ENCODE data around the gene GNPDA1. TPM values are rescaled to one million over a fixed set of nuclear protein-coding genes. Genes with fewer than 3 reads are reported as not detected.

GNPDA1 gene
- total RNA-seq, 4 donors from 2014 or later: 22.3 to 50.0 (median 47.3) TPM

DNA sequence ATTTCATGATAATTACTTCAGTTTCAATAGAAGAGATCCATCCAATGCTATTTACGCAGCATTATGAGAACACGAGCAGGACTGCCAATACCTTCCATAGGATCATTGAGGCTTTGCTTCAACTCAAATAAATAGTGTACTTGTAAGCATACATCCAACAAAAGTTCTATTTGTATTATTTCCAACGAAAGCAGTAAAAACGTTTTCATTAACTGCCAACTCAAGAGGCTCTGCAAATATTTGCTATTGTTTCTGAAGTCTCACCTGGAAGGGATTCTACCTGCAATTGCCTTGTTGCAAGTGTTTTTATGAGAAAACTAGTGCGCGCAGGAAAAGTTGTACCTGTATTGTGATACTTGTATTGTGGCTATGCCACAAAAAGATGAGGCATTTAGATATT is 11.0 kb upstream of the GNPDA1 start:
- H3K4me1 ChIP-seq: peaks cover 7 to 9% of the 10 kb centered on the region in 2 donors
- H3K27me3 ChIP-seq: no peaks in the 10 kb centered on the region
- intact Hi-C loops (cut with DNase I; ENCODE audit: low total_unique reads) (no loop called here), in situ Hi-C loops (cut with MboI; ENCODE audit: low sequenced_read_pairs in 4 of 4) (loop anchor here in 1 of 4 donors (25.0 kb wide), 1 partner anchor 863 kb away; no protein-coding TSS in a partner anchor)
- TF ChIP-seq POLR2A (IDR thresholded peaks at IDR 0.05): no peak
- TF ChIP-seq, protein P1, sequence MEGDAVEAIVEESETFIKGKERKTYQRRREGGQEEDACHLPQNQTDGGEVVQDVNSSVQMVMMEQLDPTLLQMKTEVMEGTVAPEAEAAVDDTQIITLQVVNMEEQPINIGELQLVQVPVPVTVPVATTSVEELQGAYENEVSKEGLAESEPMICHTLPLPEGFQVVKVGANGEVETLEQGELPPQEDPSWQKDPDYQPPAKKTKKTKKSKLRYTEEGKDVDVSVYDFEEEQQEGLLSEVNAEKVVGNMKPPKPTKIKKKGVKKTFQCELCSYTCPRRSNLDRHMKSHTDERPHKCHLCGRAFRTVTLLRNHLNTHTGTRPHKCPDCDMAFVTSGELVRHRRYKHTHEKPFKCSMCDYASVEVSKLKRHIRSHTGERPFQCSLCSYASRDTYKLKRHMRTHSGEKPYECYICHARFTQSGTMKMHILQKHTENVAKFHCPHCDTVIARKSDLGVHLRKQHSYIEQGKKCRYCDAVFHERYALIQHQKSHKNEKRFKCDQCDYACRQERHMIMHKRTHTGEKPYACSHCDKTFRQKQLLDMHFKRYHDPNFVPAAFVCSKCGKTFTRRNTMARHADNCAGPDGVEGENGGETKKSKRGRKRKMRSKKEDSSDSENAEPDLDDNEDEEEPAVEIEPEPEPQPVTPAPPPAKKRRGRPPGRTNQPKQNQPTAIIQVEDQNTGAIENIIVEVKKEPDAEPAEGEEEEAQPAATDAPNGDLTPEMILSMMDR (IDR thresholded peaks at IDR 0.05 in 4 of 5, conservative IDR thresholded peaks at IDR 0.05 in 1 of 5): no peak
- DNase-seq (no peak), ATAC-seq (no peak)
- no peaks in the 10 kb centered on the region for H3K9me3 ChIP-seq
- H3K4me3 ChIP-seq: no peak overlapping the region
- no peaks in the 10 kb centered on the region for H3K36me3 ChIP-seq
- peak overlapping the region in 3 of 4 donors; percentile 79 to 89 (median 89) for H3K27ac ChIP-seq

DNA sequence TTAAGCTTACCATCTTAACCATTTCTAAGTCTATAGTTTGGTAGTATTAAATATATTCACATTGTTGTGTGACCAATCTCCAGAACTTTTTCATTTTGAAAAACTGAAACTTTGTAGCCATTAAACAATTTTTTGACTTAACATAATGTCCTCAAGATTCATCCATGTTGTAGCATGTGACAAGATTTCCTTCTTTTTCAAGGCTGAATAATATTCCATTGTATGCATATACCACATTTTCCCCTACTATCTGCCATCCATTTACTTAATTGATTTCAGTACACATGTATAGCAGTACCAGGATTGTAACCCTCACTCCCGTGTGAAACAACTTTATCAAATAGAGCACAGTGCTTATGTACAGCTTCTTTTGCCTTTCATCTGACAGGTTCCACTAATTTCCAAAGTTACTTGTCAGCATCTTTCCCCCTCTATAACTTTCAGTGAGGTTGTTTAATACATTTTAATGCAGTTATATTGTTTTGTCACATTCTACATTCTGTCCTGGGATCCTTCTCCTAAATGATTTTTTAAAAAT is 7.4 kb upstream of the GNPDA1 start:
- Histone ChIP-seq H3K4me1 (peaks cover 5 to 7% of the 10 kb centered on the region in 2 donors), H3K27ac (no peak overlapping the region), H3K36me3 (no peaks in the 10 kb centered on the region), H3K4me3 (no peak overlapping the region), H3K9me3 (no peaks in the 10 kb centered on the region), H3K27me3 (no peaks in the 10 kb centered on the region)
- no peak for DNase-seq
- TF ChIP-seq POLR2A (IDR thresholded peaks at IDR 0.05): no peak
- TF ChIP-seq, protein P1 (IDR thresholded peaks at IDR 0.05 in 4 of 5, conservative IDR thresholded peaks at IDR 0.05 in 1 of 5): no peak
- intact Hi-C loops (cut with DNase I; ENCODE audit: low total_unique reads): no loop called here
- no peak for ATAC-seq
- in situ Hi-C loops (cut with MboI; ENCODE audit: low sequenced_read_pairs in 4 of 4): loop anchor here in 1 of 4 donors (25.0 kb wide), 1 partner anchor 867 kb away; no protein-coding TSS in a partner anchor

DNA sequence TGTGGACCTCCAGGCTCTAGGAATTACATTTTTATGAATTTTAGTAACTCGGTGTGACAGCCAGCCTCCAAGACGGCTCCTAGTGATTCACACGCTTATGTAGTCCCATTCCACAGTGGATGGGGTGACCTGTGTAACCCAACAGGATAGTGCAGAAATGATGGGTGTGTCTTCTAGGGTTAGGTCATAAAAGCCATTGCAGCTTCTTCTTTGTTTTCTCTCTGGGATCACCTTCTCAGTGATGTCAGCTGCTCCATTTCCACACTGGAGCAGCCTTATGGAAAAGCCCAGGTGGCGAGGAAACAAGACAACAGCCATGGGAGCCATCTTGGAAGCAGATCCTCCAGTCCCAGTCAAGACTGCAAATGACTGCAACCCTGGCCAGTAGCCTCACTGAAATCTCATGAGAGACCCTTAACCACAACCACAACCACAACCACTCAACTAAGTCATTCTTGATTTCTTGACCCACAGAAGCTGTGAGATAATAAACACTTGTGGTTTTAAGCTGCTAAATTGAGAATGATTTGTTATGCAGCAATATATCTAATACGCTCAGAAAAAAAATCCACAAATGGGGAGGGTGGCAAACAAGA is 5.1 kb upstream of the GNPDA1 start:
- Histone ChIP-seq H3K4me3 (no peak overlapping the region), H3K4me1 (peaks cover 9 to 14% of the 10 kb centered on the region in 2 donors), H3K9me3 (no peaks in the 10 kb centered on the region), H3K36me3 (no peaks in the 10 kb centered on the region), H3K27ac (no peak overlapping the region), H3K27me3 (no peaks in the 10 kb centered on the region)
- ATAC-seq (no peak), DNase-seq (no peak)
- intact Hi-C loops (cut with DNase I; ENCODE audit: low total_unique reads): no loop called here
- in situ Hi-C loops (cut with MboI; ENCODE audit: low sequenced_read_pairs in 4 of 4): loop anchor here in 1 of 4 donors (5.0 to 25.0 kb wide), 2 partner anchors 89 to 869 kb away; partner anchors contain the start of gene NDFIP1
- TF ChIP-seq, protein P1 (IDR thresholded peaks at IDR 0.05 in 4 of 5, conservative IDR thresholded peaks at IDR 0.05 in 1 of 5): no peak
- no peak for TF ChIP-seq POLR2A (IDR thresholded peaks at IDR 0.05)

DNA sequence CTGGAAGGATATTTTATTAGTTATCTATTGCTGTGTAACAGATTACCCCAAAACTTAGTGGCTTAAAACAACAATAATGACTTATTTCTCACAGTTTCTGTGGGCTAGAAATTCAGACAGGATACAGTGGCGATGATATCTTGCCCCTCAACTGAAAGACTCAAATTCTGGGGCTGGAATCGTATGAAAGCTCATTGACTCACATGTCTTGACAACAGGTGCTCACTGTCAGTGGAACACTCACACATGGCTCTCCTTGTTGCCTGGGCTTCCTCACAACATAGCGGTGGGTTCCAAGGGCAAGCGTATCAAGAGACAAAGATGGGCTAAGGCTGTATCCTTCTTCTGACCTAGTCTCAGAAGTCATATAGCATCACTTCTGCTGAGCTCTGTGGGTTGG is 3.7 kb upstream of the GNPDA1 start:
- no peak for ATAC-seq
- Histone ChIP-seq H3K4me3 (no peak overlapping the region), H3K36me3 (no peaks in the 10 kb centered on the region), H3K27me3 (no peaks in the 10 kb centered on the region), H3K9me3 (no peaks in the 10 kb centered on the region), H3K27ac (no peak overlapping the region), H3K4me1 (peaks cover 15 to 19% of the 10 kb centered on the region in 2 donors)
- TF ChIP-seq, protein P1 (IDR thresholded peaks at IDR 0.05 in 4 of 5, conservative IDR thresholded peaks at IDR 0.05 in 1 of 5): no peak
- no peak for TF ChIP-seq POLR2A (IDR thresholded peaks at IDR 0.05)
- intact Hi-C loops (cut with DNase I; ENCODE audit: low total_unique reads): no loop called here
- in situ Hi-C loops (cut with MboI; ENCODE audit: low sequenced_read_pairs in 4 of 4): loop anchor here in 1 of 4 donors (5.0 to 25.0 kb wide), 2 partner anchors 91 to 871 kb away; partner anchors contain the start of gene NDFIP1
- DNase-seq: no peak

Data from gastrocnemius medialis (tissue), 4 donors.